HepG2 (cell line): ENCODE measurements around the gene CD300A. TPM values are rescaled to one million over a fixed set of nuclear protein-coding genes. Genes with fewer than 3 reads are reported as not detected.

Source experiments
- GRHL1 ChIP-seq: sonication (generic); formaldehyde crosslinking; conservative IDR thresholded peaks from 2 replicates; pipeline ENCODE4 v1.8.0; 2022; ENCODE audit warnings: missing genetic modification reagents
- HNRNPL ChIP-seq: fragments of 200-400 bp; formaldehyde crosslinking; IDR thresholded peaks from 2 replicates; pipeline ENCODE4 v1.6.1; 2017; ENCODE audit warnings: mild to moderate bottlenecking, low read depth, low read length
- PREB ChIP-seq: sonication (generic); formaldehyde crosslinking; IDR thresholded peaks from 2 replicates; pipeline ENCODE4 v1.4.0; 2020; ENCODE audit warnings: missing genetic modification reagents
- PTBP1 ChIP-seq: fragments of 200-400 bp; formaldehyde crosslinking; IDR thresholded peaks from 2 replicates; pipeline ENCODE4 v1.6.1; 2018; ENCODE audit warnings: low read length, low read depth; ENCODE audit not compliant: poor library complexity, severe bottlenecking
- RELA ChIP-seq: sonication (generic); formaldehyde crosslinking; IDR thresholded peaks from 2 replicates; pipeline ENCODE4 v1.4.0; 2020; ENCODE audit warnings: missing genetic modification reagents
- ZNF225 ChIP-seq: sonication (generic); formaldehyde crosslinking; IDR thresholded peaks from 2 replicates; pipeline ENCODE4 v1.4.0; 2020; ENCODE audit warnings: mild to moderate bottlenecking, missing genetic modification reagents
- ZNF318 ChIP-seq: sonication (generic); formaldehyde crosslinking; IDR thresholded peaks from 2 replicates; pipeline ENCODE4 v1.4.0; 2020; ENCODE audit warnings: mild to moderate bottlenecking, missing genetic modification reagents
- ZNF34 ChIP-seq: sonication (generic); formaldehyde crosslinking; IDR thresholded peaks from 2 replicates; pipeline ENCODE4 v1.4.0; 2020; ENCODE audit warnings: mild to moderate bottlenecking, missing genetic modification reagents, borderline replicate concordance
- ZNF883 ChIP-seq: sonication (generic); formaldehyde crosslinking; IDR thresholded peaks from 2 replicates; pipeline ENCODE4 v1.5.1; 2020; ENCODE audit warnings: mild to moderate bottlenecking, missing genetic modification reagents; ENCODE audit errors: not compliant biosample characterization
- polyA plus RNA-seq, 8 experiments: library from polyadenylated mRNA; depleted of rRNA in 3 of 8; stranded (reverse) in 7 of 8; unstranded in 1 of 8; fragments of >200 nt; fragmentation: Illumina TruSeq in 4 of 8; extraction: Trizol in 4 of 8; gene quantifications; 2 replicates each; pipeline versions ENCODE4 v1.2.1 to v1.2.3, GENCODE V29; 2011 to 2016; ENCODE audit warnings: low read depth in 4 of 8, missing spikeins in 1 of 8, mixed read lengths in 1 of 8; ENCODE audit not compliant: insufficient read depth in 1 of 8
- total RNA-seq, 5 experiments: library from RNA; depleted of rRNA; stranded (reverse); fragments of >200 nt; fragmentation: Illumina TruSeq; extraction: Trizol; gene quantifications; 2 replicates each; pipeline ENCODE4 v1.2.3, GENCODE V29; 2016; ENCODE audit warnings: low read depth in 1 of 5
- TF ChIP-seq, protein P1 (sequence below): IDR thresholded peaks from 2 replicates; pipeline ENCODE4 v1.6.1; 2016; ENCODE audit warnings: low read depth, borderline replicate concordance
- TF ChIP-seq, protein P2 (sequence below): sonication (generic); formaldehyde crosslinking; conservative IDR thresholded peaks from 2 replicates; pipeline ENCODE4 v1.8.0; 2022; ENCODE audit warnings: mild to moderate bottlenecking, moderate library complexity, missing genetic modification reagents
- TF ChIP-seq, protein P3 (sequence below): sonication (generic); formaldehyde crosslinking; IDR thresholded peaks from 2 replicates; pipeline ENCODE4 v1.9.0; 2021; ENCODE audit warnings: missing genetic modification reagents, borderline replicate concordance

CD300A gene
- total and polyA plus RNA-seq, 2 of the 13 experiments (the other 11 are each of a cell fraction or from before 2014, with no cell fraction given), result not detected

GRCh38 chr17:74426551-74427047 is 39.8 kb upstream of the CD300A start (continued):
- TF ChIP-seq ZNF34 (CRISPR knock-in tag) (peak; percentile 56; the same call in 1 of the 2 replicates), PREB (CRISPR knock-in tag) (no peak), PTBP1 (no peak), ZNF883 (CRISPR knock-in tag) (no peak), HNRNPL (no peak), ZNF318 (peak; percentile 87), ZNF225 (0 out of 2 replicates have a peak, but pooled peaks have one; percentile 11), RELA (CRISPR knock-in tag) (no peak), GRHL1 (no peak)
- TF ChIP-seq, protein P1, sequence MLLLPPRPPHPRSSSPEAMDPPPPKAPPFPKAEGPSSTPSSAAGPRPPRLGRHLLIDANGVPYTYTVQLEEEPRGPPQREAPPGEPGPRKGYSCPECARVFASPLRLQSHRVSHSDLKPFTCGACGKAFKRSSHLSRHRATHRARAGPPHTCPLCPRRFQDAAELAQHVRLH (CRISPR knock-in tag), result 0 out of 2 replicates have a peak, but pooled peaks have one; percentile 34
- TF ChIP-seq, protein P2, sequence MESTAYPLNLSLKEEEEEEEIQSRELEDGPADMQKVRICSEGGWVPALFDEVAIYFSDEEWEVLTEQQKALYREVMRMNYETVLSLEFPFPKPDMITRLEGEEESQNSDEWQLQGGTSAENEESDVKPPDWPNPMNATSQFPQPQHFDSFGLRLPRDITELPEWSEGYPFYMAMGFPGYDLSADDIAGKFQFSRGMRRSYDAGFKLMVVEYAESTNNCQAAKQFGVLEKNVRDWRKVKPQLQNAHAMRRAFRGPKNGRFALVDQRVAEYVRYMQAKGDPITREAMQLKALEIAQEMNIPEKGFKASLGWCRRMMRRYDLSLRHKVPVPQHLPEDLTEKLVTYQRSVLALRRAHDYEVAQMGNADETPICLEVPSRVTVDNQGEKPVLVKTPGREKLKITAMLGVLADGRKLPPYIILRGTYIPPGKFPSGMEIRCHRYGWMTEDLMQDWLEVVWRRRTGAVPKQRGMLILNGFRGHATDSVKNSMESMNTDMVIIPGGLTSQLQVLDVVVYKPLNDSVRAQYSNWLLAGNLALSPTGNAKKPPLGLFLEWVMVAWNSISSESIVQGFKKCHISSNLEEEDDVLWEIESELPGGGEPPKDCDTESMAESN (CRISPR knock-in tag), result no peak; the same call in 1 of the 2 replicates
- TF ChIP-seq, protein P3, sequence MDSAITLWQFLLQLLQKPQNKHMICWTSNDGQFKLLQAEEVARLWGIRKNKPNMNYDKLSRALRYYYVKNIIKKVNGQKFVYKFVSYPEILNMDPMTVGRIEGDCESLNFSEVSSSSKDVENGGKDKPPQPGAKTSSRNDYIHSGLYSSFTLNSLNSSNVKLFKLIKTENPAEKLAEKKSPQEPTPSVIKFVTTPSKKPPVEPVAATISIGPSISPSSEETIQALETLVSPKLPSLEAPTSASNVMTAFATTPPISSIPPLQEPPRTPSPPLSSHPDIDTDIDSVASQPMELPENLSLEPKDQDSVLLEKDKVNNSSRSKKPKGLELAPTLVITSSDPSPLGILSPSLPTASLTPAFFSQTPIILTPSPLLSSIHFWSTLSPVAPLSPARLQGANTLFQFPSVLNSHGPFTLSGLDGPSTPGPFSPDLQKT (CRISPR knock-in tag), result no peak
